Bone marrow (tissue), 2 donors: Measurements from ENCODE around the gene SYNPO2.
"Not testable (repeated sequence)": the region's sequence is repeated elsewhere in the genome, so short reads cannot be mapped to it uniquely, and the experiment has no call there.

Experiments
- DNase-seq, 2 donors: peaks; one replicate each; lab custom pipeline; 2025; lab: John Stamatoyannopoulos, UW

The SYNPO2 gene

GRCh38 chr4:119032921-119033685 lies 144.4 kb downstream of the SYNPO2 start:
- no peak for DNase-seq

GRCh38 chr4:119034276-119035008 lies 145.8 kb downstream of the SYNPO2 start:
- no peak for DNase-seq

GRCh38 chr4:119035951-119036737 lies 147.5 kb downstream of the SYNPO2 start:
- DNase-seq = no peak

GRCh38 chr4:119037709-119038108 lies 149.1 kb downstream of the SYNPO2 start:
- DNase-seq = no peak

GRCh38 chr4:119038116-119038841 lies 149.6 kb downstream of the SYNPO2 start:
- DNase-seq = no peak

- no peak for DNase-seq
These were observed 150.5 kb downstream of the SYNPO2 start for GRCh38 chr4:119039160-119039559.

- no peak for DNase-seq
These were observed 151.1 kb downstream of the SYNPO2 start for GRCh38 chr4:119039779-119040178.

GRCh38 chr4:119040261-119040660 lies 151.6 kb downstream of the SYNPO2 start:
- DNase-seq = no peak

GRCh38 chr4:119040694-119041185 lies 152.1 kb downstream of the SYNPO2 start:
- DNase-seq = no peak

- no peak for DNase-seq
These were observed 152.7 kb downstream of the SYNPO2 start for GRCh38 chr4:119041396-119041795.

GRCh38 chr4:119041951-119042560 lies 153.4 kb downstream of the SYNPO2 start:
- peak in 1 of 2 donors; percentile 34 for DNase-seq

GRCh38 chr4:119046263-119046662 lies 157.6 kb downstream of the SYNPO2 start:
- DNase-seq = no peak

GRCh38 chr4:119047059-119047458 lies 158.4 kb downstream of the SYNPO2 start:
- DNase-seq = not testable (repeated sequence)

GRCh38 chr4:119048446-119048845 lies 159.8 kb downstream of the SYNPO2 start:
- no peak for DNase-seq

GRCh38 chr4:119049342-119049741 lies 160.7 kb downstream of the SYNPO2 start:
- DNase-seq = no peak

- DNase-seq = no peak
These were observed 162.0 kb downstream of the SYNPO2 start for GRCh38 chr4:119050527-119051090.

- no peak for DNase-seq
These were observed 164.6 kb downstream of the SYNPO2 start for GRCh38 chr4:119053245-119053644.

GRCh38 chr4:119053997-119054396 lies 165.3 kb downstream of the SYNPO2 start:
- no peak for DNase-seq

- DNase-seq = no peak
These were observed 168.8 kb downstream of the SYNPO2 start for GRCh38 chr4:119057417-119057816.

GRCh38 chr4:119059221-119059620 lies 170.6 kb downstream of the SYNPO2 start:
- no peak for DNase-seq

GRCh38 chr4:119067125-119067524 lies 178.5 kb downstream of the SYNPO2 start:
- not testable (repeated sequence) for DNase-seq
